ENCODE measurements around the gene CDKN3. TPM values are rescaled to one million over a fixed set of nuclear protein-coding genes. Genes with fewer than 3 reads are reported as not detected.

The CDKN3 gene
- polyA plus RNA-seq, 3 donors = 0.45 to 1.8 (median 0.65) TPM

DNA sequence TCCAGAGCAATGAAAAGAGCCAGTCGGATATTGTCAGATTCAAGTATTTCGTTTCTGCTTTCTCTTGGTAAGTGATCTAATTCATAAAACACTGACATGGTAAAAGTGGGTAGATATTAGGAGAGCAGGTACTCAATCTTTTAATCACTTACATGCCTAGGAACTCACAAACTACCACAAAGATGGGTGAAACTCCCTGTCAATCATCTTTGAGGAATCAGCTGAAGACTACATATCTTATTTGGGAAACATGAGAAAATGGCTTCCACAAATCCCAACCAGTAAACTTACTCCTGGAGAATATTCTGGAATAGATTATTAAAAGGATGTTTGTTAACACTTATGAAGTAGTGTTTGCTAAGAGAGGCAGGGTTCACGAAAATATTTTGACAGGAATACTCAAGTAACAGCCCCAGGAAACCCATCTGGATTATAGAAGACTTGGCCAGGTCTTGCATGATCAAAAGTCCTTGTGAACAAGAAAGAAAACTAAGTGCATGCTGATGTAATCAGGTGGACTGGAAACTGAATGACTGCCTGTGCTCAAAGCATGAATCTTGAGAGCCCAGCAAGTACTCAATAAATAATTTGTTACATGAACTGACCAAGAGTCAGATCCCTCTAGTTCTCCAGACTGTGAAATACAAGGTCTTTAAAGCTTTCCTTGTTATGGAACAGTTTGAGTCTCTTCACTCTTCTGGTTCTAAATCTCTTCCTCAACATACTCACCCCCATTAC is 28.9 kb downstream of the CDKN3 start:
- Mint-ChIP-seq H3K4me1 (no peaks in the 10 kb centered on the region), H3K27ac (no peak overlapping the region), H3K4me3 (no peak overlapping the region), H3K27me3 (ENCODE audit: low read depth in 3 of 3) (no peaks in the 10 kb centered on the region), H3K36me3 (peaks cover 50 to 52% of the 10 kb centered on the region in 2 donors), H3K9me3 (peaks cover 0 to 1% (median 0%) of the 10 kb centered on the region in 7 donors)
- Histone ChIP-seq H3K27ac (ENCODE audit: low read depth in 1 of 2, low read length in 2 of 2) (no peak overlapping the region), H3K9ac (ENCODE audit: insufficient read depth, low read length, poor library complexity, severe bottlenecking) (no peak overlapping the region), H3K9me3 (replicated peaks in 1 of 2; ENCODE audit: control insufficient read depth in 1 of 2, insufficient read depth in 1 of 2, low read length in 2 of 2) (no peaks in the 10 kb centered on the region), H3K4me3 (replicated peaks in 1 of 3; ENCODE audit: low read depth in 2 of 3, low read length in 3 of 3) (no peak overlapping the region), H3K36me3 (replicated peaks in 1 of 2; ENCODE audit: control insufficient read depth in 1 of 2, insufficient read depth in 2 of 2, low read length in 2 of 2) (peaks cover 60 to 86% of the 10 kb centered on the region in 2 donors), H3K79me2 (ENCODE audit: insufficient read depth, low read length) (peaks cover 5% of the 10 kb centered on the region), H3K27me3 (ENCODE audit: control insufficient read depth in 2 of 2, insufficient read depth in 2 of 2, low read length in 2 of 2) (no peaks in the 10 kb centered on the region), H4K20me1 (ENCODE audit: insufficient read depth, low read length) (no peaks in the 10 kb centered on the region), H3K4me1 (ENCODE audit: control insufficient read depth in 1 of 2, insufficient read depth in 2 of 2, low read length in 2 of 2) (no peaks in the 10 kb centered on the region), H3K4me2 (replicated peaks; ENCODE audit: extremely low read depth, low read length, poor library complexity, severe bottlenecking) (no peak overlapping the region), H2AFZ (ENCODE audit: insufficient read depth, low read depth, low read length, poor library complexity, severe bottlenecking) (no peak overlapping the region)
- no peak for DNase-seq
- TF ChIP-seq, protein P1, sequence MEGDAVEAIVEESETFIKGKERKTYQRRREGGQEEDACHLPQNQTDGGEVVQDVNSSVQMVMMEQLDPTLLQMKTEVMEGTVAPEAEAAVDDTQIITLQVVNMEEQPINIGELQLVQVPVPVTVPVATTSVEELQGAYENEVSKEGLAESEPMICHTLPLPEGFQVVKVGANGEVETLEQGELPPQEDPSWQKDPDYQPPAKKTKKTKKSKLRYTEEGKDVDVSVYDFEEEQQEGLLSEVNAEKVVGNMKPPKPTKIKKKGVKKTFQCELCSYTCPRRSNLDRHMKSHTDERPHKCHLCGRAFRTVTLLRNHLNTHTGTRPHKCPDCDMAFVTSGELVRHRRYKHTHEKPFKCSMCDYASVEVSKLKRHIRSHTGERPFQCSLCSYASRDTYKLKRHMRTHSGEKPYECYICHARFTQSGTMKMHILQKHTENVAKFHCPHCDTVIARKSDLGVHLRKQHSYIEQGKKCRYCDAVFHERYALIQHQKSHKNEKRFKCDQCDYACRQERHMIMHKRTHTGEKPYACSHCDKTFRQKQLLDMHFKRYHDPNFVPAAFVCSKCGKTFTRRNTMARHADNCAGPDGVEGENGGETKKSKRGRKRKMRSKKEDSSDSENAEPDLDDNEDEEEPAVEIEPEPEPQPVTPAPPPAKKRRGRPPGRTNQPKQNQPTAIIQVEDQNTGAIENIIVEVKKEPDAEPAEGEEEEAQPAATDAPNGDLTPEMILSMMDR (IDR thresholded peaks at IDR 0.05) = no peak
- WGBS (ENCODE audit: insufficient coverage) = 100% methylated on average over 1 of the region's 3 CpGs
- intact Hi-C loops (cut with micrococcal nuclease) = no loop called here

DNA sequence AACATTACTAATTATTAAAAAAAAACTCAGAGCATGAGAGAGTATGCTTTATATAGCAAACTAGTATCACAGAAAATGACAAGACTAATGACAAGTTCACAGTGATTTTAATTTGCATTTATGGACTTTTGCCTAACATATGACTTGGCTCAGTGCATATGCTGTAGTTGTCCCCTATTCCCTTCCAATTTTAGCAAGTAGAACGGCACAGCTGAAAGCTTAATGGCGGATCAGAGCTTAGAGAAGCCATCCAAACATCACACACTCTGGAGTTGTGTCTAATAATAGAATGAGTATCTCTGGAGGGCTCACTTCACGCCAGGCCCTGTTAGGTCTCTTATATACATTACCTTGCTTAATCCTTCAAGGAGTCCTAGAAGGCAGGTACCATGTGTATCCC is 31.1 kb downstream of the CDKN3 start:
- H3K4me1 Mint-ChIP-seq = no peaks in the 10 kb centered on the region
- no peak overlapping the region for H3K4me2 ChIP-seq (replicated peaks; ENCODE audit: extremely low read depth, low read length, poor library complexity, severe bottlenecking)
- TF ChIP-seq, protein P1 (IDR thresholded peaks at IDR 0.05) = no peak

More for the DNA sequence above, 31.1 kb downstream of the CDKN3 start:
- Mint-ChIP-seq H3K9me3 (peaks cover 0 to 1% (median 0%) of the 10 kb centered on the region in 7 donors), H3K27ac (no peak overlapping the region), H3K27me3 (ENCODE audit: low read depth in 3 of 3) (no peaks in the 10 kb centered on the region), H3K36me3 (peaks cover 66 to 67% of the 10 kb centered on the region in 2 donors), H3K4me3 (no peak overlapping the region)
- Histone ChIP-seq H3K4me1 (ENCODE audit: control insufficient read depth in 1 of 2, insufficient read depth in 2 of 2, low read length in 2 of 2) (no peaks in the 10 kb centered on the region), H3K9ac (ENCODE audit: insufficient read depth, low read length, poor library complexity, severe bottlenecking) (no peak overlapping the region), H2AFZ (ENCODE audit: insufficient read depth, low read depth, low read length, poor library complexity, severe bottlenecking) (no peak overlapping the region), H3K27ac (ENCODE audit: low read depth in 1 of 2, low read length in 2 of 2) (no peak overlapping the region), H4K20me1 (ENCODE audit: insufficient read depth, low read length) (peaks cover 2% of the 10 kb centered on the region), H3K4me3 (replicated peaks in 1 of 3; ENCODE audit: low read depth in 2 of 3, low read length in 3 of 3) (no peak overlapping the region), H3K9me3 (replicated peaks in 1 of 2; ENCODE audit: control insufficient read depth in 1 of 2, insufficient read depth in 1 of 2, low read length in 2 of 2) (no peaks in the 10 kb centered on the region), H3K36me3 (replicated peaks in 1 of 2; ENCODE audit: control insufficient read depth in 1 of 2, insufficient read depth in 2 of 2, low read length in 2 of 2) (peaks cover 73 to 99% of the 10 kb centered on the region in 2 donors), H3K79me2 (ENCODE audit: insufficient read depth, low read length) (peaks cover 22% of the 10 kb centered on the region), H3K27me3 (ENCODE audit: control insufficient read depth in 2 of 2, insufficient read depth in 2 of 2, low read length in 2 of 2) (no peaks in the 10 kb centered on the region)
- WGBS (ENCODE audit: insufficient coverage) = no CpG with 5 or more reads among the region's 3 CpGs
- intact Hi-C loops (cut with micrococcal nuclease) = no loop called here
- DNase-seq = no peak
